ENCODE measurements around the gene MAGI2.

DNA sequence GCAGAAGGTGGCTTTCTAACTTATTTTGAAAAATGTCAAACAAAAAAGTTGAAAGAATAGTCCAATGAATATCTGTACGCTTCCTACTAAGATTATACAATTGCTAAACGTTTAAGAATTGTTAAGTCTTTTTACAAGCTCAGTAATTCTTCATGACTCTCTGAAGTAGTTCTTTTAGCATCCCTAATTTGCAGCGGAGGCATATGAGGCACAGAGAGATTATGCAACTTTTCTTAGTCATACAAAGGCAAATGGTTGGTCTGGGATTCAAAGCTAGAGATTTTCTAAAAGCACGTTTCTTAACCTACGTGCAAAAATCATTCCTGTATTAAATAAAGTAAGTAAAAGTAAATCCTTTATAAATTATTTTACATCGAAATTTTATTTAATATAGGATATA, 254.2 kb downstream of the MAGI2 start:
- TF ChIP-seq EZH2 (IDR thresholded peaks at IDR 0.05; ENCODE audit: low read depth, unreplicated experiment), result no peak
- TF ChIP-seq, protein P1, sequence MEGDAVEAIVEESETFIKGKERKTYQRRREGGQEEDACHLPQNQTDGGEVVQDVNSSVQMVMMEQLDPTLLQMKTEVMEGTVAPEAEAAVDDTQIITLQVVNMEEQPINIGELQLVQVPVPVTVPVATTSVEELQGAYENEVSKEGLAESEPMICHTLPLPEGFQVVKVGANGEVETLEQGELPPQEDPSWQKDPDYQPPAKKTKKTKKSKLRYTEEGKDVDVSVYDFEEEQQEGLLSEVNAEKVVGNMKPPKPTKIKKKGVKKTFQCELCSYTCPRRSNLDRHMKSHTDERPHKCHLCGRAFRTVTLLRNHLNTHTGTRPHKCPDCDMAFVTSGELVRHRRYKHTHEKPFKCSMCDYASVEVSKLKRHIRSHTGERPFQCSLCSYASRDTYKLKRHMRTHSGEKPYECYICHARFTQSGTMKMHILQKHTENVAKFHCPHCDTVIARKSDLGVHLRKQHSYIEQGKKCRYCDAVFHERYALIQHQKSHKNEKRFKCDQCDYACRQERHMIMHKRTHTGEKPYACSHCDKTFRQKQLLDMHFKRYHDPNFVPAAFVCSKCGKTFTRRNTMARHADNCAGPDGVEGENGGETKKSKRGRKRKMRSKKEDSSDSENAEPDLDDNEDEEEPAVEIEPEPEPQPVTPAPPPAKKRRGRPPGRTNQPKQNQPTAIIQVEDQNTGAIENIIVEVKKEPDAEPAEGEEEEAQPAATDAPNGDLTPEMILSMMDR (conservative IDR thresholded peaks at IDR 0.05; ENCODE audit: low read depth in 2 of 2), result no peak
- TF ChIP-seq POLR2AphosphoS5 (IDR thresholded peaks at IDR 0.05; ENCODE audit: low read depth), result no peak
- no peak for TF ChIP-seq EZH2phosphoT487 (IDR thresholded peaks at IDR 0.05; ENCODE audit: unreplicated experiment)
